GM12865 (cell line): ENCODE results near the gene ZNF184.

Source experiments
- DNase-seq: peaks from one replicate; pipeline ENCODE4 v3.0.0; 2010; ENCODE audit warnings: low read depth
- H3K4me3 ChIP-seq: 2 replicates; pipeline ENCODE4 v1.5.1; 2011; ENCODE audit warnings: mild to moderate bottlenecking, low read depth, low read length, control low read depth
- CTCF ChIP-seq: IDR thresholded peaks from 2 replicates; pipeline ENCODE4 v1.5.1; 2011; ENCODE audit warnings: low read length, control low read depth, low read depth, inconsistent platforms; ENCODE audit not compliant: insufficient read depth; ENCODE audit errors: missing control alignments

Gene ZNF184

GRCh38 chr6:27406085-27406484 lies 66.8 kb downstream of the ZNF184 start:
- H3K4me3 ChIP-seq = no peak overlapping the region
- DNase-seq = no peak
- TF ChIP-seq CTCF = no peak

GRCh38 chr6:27400877-27401642 lies 71.8 kb downstream of the ZNF184 start:
- no peak for TF ChIP-seq CTCF
- DNase-seq = no peak
- H3K4me3 ChIP-seq = no peak overlapping the region
